Thyroid gland (tissue), 4 donors: ENCODE measurements around the gene MANF.

Experiments used
- CTCF ChIP-seq, 6 experiments: fragments of 200-600 bp in 3 of 6; fragments of 450-650 bp in 3 of 6; sonication (generic) in 3 of 6; IDR thresholded peaks; one replicate each; pipeline ENCODE4 v1.5.1; 2016 to 2019; ENCODE audit warnings: antibody characterized with exemption in 6 of 6, mild to moderate bottlenecking in 2 of 6, inconsistent platforms in 1 of 6, moderate library complexity in 1 of 6
- POLR2A ChIP-seq, 2 donors: fragments of 450-650 bp; IDR thresholded peaks; one replicate each; pipeline ENCODE4 v1.6.1; 2017; ENCODE audit warnings: antibody characterized with exemption in 2 of 2, mild to moderate bottlenecking in 2 of 2, moderate library complexity in 1 of 2

- TF ChIP-seq POLR2A (IDR thresholded peaks at IDR 0.05) (no peak), CTCF (IDR thresholded peaks at IDR 0.05) (no peak)
Observed at GRCh38 chr3:51426921-51427320, 41.8 kb downstream of the MANF start.
